Right atrium auricular region (tissue), 2 donors: Measurements from ENCODE around the gene BBS9. TPM values are rescaled to one million over a fixed set of nuclear protein-coding genes. Genes with fewer than 3 reads are reported as not detected.

Source experiments
- DNase-seq: peaks from one replicate; pipeline ENCODE4 v3.0.0-alpha.2; 2019; ENCODE audit warnings: low spot score
- H3K27ac ChIP-seq, 2 donors: fragments of 200-600 bp; sonication (generic); 1 replicate in 1 of 2; 2 replicates in 1 of 2; pipeline ENCODE4 v1.5.1; 2016 to 2019
- H3K27me3 ChIP-seq, 2 donors: fragments of 200-600 bp; sonication (generic); one replicate each; pipeline versions ENCODE4 v1.5.1 to v1.6.0; 2017 to 2019
- H3K36me3 ChIP-seq: fragments of 200-600 bp; sonication (generic); one replicate; pipeline ENCODE4 v1.5.1; 2016
- H3K4me1 ChIP-seq, 2 donors: fragments of 200-600 bp; sonication (generic); one replicate each; pipeline versions ENCODE4 v1.5.1 to v1.6.0; 2017 to 2019
- H3K4me3 ChIP-seq, 2 donors: fragments of 200-600 bp; sonication (generic); 1 replicate in 1 of 2; 2 replicates in 1 of 2; pipeline ENCODE4 v1.5.1; 2017 to 2019; ENCODE audit warnings: mild to moderate bottlenecking in 1 of 2, moderate library complexity in 1 of 2
- H3K9me3 ChIP-seq, 2 donors: fragments of 200-600 bp; sonication (generic); one replicate each; pipeline ENCODE4 v1.5.1; 2019
- CTCF ChIP-seq, 2 donors: fragments of 200-600 bp; sonication (generic); IDR thresholded peaks; one replicate each; pipeline ENCODE4 v1.5.1; 2019; ENCODE audit warnings: antibody characterized with exemption in 2 of 2
- total RNA-seq, 2 donors: library from RNA; depleted of rRNA; stranded (reverse); fragments of >200 nt; gene quantifications; one replicate each; pipeline ENCODE4 v1.1.0, GENCODE V29; 2016

The BBS9 gene
- total RNA-seq, 2 donors from 2014 or later, result 13.3 to 13.8 TPM

DNA sequence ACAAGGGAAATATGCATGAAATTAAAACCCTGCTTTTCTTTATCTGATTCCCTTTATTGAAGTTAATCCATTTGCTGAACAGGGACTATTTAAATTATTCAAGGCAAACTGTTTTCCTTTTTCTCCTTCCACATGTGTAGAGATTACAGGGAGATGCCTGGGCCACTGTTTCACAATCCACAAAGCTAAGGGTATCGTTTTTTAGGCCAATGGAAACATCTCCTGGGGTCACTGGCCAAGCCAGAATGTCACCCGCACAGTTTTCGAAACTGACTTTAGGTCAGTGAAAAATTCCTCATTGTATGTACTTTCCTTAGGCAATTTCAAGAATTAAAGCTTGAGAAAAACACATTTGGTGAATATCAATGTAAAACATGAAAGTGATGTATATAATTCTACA, 516.8 kb downstream of the BBS9 start:
- no peak for TF ChIP-seq CTCF (IDR thresholded peaks at IDR 0.05)

DNA sequence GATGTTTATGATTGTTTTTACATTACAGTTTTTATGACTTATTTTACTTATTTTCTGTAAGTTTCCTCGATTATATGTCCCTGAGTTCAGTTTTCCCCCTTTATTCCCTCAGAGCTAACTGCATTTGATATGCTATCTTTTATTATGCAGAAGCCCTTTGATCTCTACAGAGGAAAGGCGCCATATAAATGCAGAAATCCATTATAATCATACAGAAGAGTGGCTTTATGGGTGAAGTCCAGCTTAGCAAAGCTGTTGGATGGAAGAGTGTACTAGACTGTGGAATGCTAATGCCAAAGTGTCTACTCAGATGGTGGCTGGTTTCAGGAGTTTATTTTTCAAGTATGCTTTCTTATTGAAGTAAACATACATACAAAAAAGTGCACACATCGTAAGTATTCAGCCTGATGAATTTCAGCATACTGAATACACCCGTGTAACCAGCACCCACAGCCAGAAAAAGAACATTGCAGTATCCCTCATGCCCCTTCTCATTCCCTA, 517.6 kb downstream of the BBS9 start:
- TF ChIP-seq CTCF (IDR thresholded peaks at IDR 0.05), result no peak
- DNase-seq, result no peak
- Histone ChIP-seq H3K4me3 (no peak overlapping the region), H3K9me3 (no peaks in the 10 kb centered on the region), H3K27ac (no peak overlapping the region), H3K4me1 (no peaks in the 10 kb centered on the region), H3K36me3 (no peaks in the 10 kb centered on the region), H3K27me3 (no peaks in the 10 kb centered on the region)

More for the DNA sequence above, 516.8 kb downstream of the BBS9 start:
- Histone ChIP-seq H3K36me3 (no peaks in the 10 kb centered on the region), H3K9me3 (no peaks in the 10 kb centered on the region), H3K27me3 (no peaks in the 10 kb centered on the region), H3K27ac (no peak overlapping the region), H3K4me1 (no peaks in the 10 kb centered on the region), H3K4me3 (no peak overlapping the region)
- DNase-seq, result no peak

- Histone ChIP-seq H3K27me3 (no peaks in the 10 kb centered on the region), H3K36me3 (no peaks in the 10 kb centered on the region), H3K27ac (no peak overlapping the region), H3K9me3 (no peaks in the 10 kb centered on the region), H3K4me3 (no peak overlapping the region), H3K4me1 (no peaks in the 10 kb centered on the region)
- TF ChIP-seq CTCF (IDR thresholded peaks at IDR 0.05), result no peak
- no peak for DNase-seq
These were observed 520.4 kb downstream of the BBS9 start for GRCh38 chr7:33649476-33650441.

- no peak for TF ChIP-seq CTCF (IDR thresholded peaks at IDR 0.05)
- no peaks in the 10 kb centered on the region for H3K36me3 ChIP-seq
These were observed 521.5 kb downstream of the BBS9 start for GRCh38 chr7:33650828-33651227.

GRCh38 chr7:33651998-33652515, 522.7 kb downstream of the BBS9 start:
- H3K4me3 ChIP-seq, result no peak overlapping the region
- no peak overlapping the region for H3K27ac ChIP-seq
- H3K4me1 ChIP-seq, result no peaks in the 10 kb centered on the region
- H3K27me3 ChIP-seq, result no peaks in the 10 kb centered on the region
- TF ChIP-seq CTCF (IDR thresholded peaks at IDR 0.05), result no peak
- no peak for DNase-seq
- H3K36me3 ChIP-seq, result no peaks in the 10 kb centered on the region
- H3K9me3 ChIP-seq, result no peaks in the 10 kb centered on the region

More at GRCh38 chr7:33650828-33651227, 521.5 kb downstream of the BBS9 start:
- Histone ChIP-seq H3K27me3 (no peaks in the 10 kb centered on the region), H3K4me3 (no peak overlapping the region), H3K27ac (no peak overlapping the region), H3K9me3 (no peaks in the 10 kb centered on the region), H3K4me1 (no peaks in the 10 kb centered on the region)
- no peak for DNase-seq
